Bronchial epithelial cell (primary cell): ENCODE results near the gene LRSAM1. TPM values are rescaled to one million over a fixed set of nuclear protein-coding genes. Genes with fewer than 3 reads are reported as not detected.

Experiments
- DNase-seq: peaks from one replicate; pipeline ENCODE4 v3.0.0-alpha.2; 2010; ENCODE audit warnings: low read depth
- FAIRE-seq: peaks from 2 replicates; lab custom pipeline; 2011; peaks lifted over from hg19 to GRCh38; lab: Jason Lieb, UNC
- H3K27me3 ChIP-seq: 2 replicates; pipeline ENCODE4 v1.5.1; 2011; ENCODE audit warnings: low read length; ENCODE audit not compliant: control insufficient read depth, insufficient read depth
- H3K36me3 ChIP-seq: 2 replicates; pipeline ENCODE4 v1.5.1; 2011; ENCODE audit warnings: low read length; ENCODE audit not compliant: control insufficient read depth, insufficient read depth
- H3K4me3 ChIP-seq: 2 replicates; pipeline ENCODE4 v1.5.1; 2011; ENCODE audit warnings: mild to moderate bottlenecking, low read depth, low read length, control low read depth
- CTCF ChIP-seq: IDR thresholded peaks from 2 replicates; pipeline ENCODE4 v1.5.1; 2011; ENCODE audit warnings: mild to moderate bottlenecking, moderate library complexity, low read length, control low read depth, inconsistent platforms; ENCODE audit not compliant: insufficient read depth, severe bottlenecking
- total RNA-seq: library from RNA; depleted of rRNA; stranded (reverse); fragments of >200 nt; gene quantifications from 2 replicates; pipeline ENCODE4 v1.2.1, GENCODE V29; 2014

LRSAM1 gene
- total RNA-seq, 1 donor from 2014 or later = 5.3 TPM

DNA sequence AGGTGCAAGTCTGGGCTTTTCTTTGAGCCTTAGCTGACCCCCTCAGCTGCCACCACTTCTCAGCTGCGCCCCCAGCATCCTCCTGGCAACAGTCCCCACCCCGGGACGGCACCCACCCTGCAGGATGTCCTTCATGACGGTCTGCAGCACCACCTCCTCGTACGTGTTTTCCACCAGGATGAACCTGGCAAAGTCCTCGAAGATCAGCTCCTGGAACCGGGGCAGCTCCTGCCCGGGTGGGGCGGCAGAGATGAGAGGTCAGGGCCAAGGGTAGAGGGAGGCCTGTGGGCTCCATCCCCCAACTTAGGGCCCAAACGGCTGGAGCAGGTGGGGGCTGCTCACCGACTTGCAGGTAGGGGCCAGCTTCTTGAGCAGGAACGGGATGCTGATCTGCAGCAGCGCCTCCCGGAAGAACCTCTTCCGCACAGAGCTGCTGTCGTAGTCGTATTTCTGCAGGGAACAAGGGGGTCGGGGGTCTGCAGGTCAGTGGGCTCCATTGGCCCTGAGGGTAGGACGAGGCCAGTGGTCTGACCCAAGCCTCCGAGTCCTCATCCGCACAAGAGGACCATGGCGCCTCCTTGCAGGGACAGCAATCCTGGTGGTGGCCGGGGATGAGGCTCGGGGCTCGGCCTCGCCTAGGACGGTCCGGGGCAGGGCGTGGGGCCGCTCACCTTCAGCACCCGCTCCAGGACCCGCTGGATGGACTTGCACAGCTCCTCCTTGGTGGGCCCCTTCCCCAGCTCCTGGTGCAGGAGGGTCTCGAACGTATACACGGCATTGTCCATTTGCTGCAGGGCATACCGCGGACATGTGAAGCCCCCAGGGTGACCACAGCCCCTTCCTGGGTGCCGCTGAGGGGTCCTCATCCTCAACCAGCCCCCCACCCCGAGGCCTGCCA is 56.7 kb downstream of the LRSAM1 start:
- Histone ChIP-seq H3K36me3 (peaks cover 50% of the 10 kb centered on the region), H3K27me3 (no peaks in the 10 kb centered on the region), H3K4me3 (no peak overlapping the region)
- no peak for TF ChIP-seq CTCF
- FAIRE-seq (no peak), DNase-seq (no peak)

- no peak for TF ChIP-seq CTCF
- no peak overlapping the region for H3K4me3 ChIP-seq
- no peaks in the 10 kb centered on the region for H3K27me3 ChIP-seq
- H3K36me3 ChIP-seq = peaks cover 50% of the 10 kb centered on the region
- FAIRE-seq (no peak), DNase-seq (no peak)
These were observed 57.6 kb downstream of the LRSAM1 start for GRCh38 chr9:127508901-127509260.

- TF ChIP-seq CTCF = no peak
- DNase-seq (no peak), FAIRE-seq (peak; percentile 18)
- Histone ChIP-seq H3K4me3 (no peak overlapping the region), H3K36me3 (peaks cover 46% of the 10 kb centered on the region), H3K27me3 (no peaks in the 10 kb centered on the region)
These were observed 58.1 kb downstream of the LRSAM1 start for GRCh38 chr9:127509261-127509954.

GRCh38 chr9:127509955-127510299 is 58.6 kb downstream of the LRSAM1 start:
- no peak overlapping the region for H3K4me3 ChIP-seq
- no peak for FAIRE-seq
- H3K36me3 ChIP-seq = peaks cover 45% of the 10 kb centered on the region
- H3K27me3 ChIP-seq = no peaks in the 10 kb centered on the region
- no peak for DNase-seq
- TF ChIP-seq CTCF = no peak

GRCh38 chr9:127514468-127514867 is 63.2 kb downstream of the LRSAM1 start:
- no peak for DNase-seq
- H3K4me3 ChIP-seq = no peak overlapping the region
- H3K27me3 ChIP-seq = no peaks in the 10 kb centered on the region
- no peak for FAIRE-seq
- peaks cover 43% of the 10 kb centered on the region for H3K36me3 ChIP-seq
- no peak for TF ChIP-seq CTCF
